Measurements from ENCODE around the gene CDPF1.
"Not testable (repeated sequence)": the region's sequence is repeated elsewhere in the genome, so short reads cannot be mapped to it uniquely, and the experiment has no call there.

Gene CDPF1

DNA sequence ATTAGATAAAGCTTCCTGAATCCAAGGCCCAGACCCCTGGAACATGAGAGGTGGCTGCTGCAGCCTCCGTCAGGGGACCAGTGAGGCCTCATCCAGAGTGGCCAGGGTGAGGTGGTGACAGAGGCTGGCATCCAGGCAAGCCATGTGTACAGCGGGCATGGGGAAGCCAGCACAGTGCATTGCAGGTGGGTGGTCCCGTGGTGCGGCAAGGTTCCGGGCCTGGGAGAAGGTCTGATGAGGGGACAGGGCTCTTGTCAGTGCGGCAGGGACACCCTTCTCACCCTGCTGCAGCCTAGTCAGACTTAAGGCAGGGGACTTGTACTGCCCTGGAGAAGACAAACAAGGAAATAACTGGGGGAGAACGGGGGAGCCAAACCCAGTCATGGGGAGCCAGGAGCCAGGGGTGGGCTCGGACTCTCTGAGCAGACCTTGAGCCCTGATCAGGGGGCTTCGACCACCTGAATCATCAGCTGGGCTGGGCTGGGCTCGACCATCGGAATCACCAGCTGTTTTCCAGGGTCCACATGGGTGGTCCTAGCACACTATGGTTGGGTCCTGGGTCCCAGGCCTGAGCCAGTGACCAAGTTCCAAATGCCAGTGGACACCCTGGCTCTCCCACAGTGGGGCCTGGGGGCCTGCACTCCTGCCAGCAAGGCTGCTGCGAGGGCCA lies 22.8 kb upstream of the CDPF1 start:
- TF ChIP-seq YY1 (IDR thresholded peaks at IDR 0.05; ENCODE audit: insufficient read depth, insufficient read length) (no peak), SUZ12 (IDR thresholded peaks at IDR 0.05; ENCODE audit: extremely low read depth, insufficient read depth, insufficient read length) (no peak)
- Histone ChIP-seq H3K4me3 (ENCODE audit: insufficient read length, low read depth) (no peak overlapping the region), H3K4me1 (ENCODE audit: insufficient read depth, insufficient read length) (peaks cover 2% of the 10 kb centered on the region), H3K9me3 (ENCODE audit: insufficient read depth, low read length) (peaks cover 8% of the 10 kb centered on the region; the same call in 1 of the 2 replicates), H3K27me3 (ENCODE audit: insufficient read depth, insufficient read length) (no peaks in the 10 kb centered on the region), H3K36me3 (ENCODE audit: insufficient read depth, insufficient read length, low read length) (peaks cover 55% of the 10 kb centered on the region), H3K9ac (ENCODE audit: insufficient read length, low read depth) (no peak overlapping the region)
- DNase-seq (ENCODE audit: low read depth, low spot score), result no peak

- Histone ChIP-seq H3K4me3 (ENCODE audit: insufficient read length, low read depth) (no peak overlapping the region), H3K4me1 (ENCODE audit: insufficient read depth, insufficient read length) (peaks cover 2% of the 10 kb centered on the region), H3K9ac (ENCODE audit: insufficient read length, low read depth) (no peak overlapping the region), H3K27me3 (ENCODE audit: insufficient read depth, insufficient read length) (peaks cover 2% of the 10 kb centered on the region), H3K36me3 (ENCODE audit: insufficient read depth, insufficient read length, low read length) (peaks cover 50% of the 10 kb centered on the region), H3K9me3 (ENCODE audit: insufficient read depth, low read length) (peaks cover 8% of the 10 kb centered on the region; the same call in 1 of the 2 replicates)
- no peak for TF ChIP-seq ZNF274 (IDR thresholded peaks at IDR 0.05; ENCODE audit: low read depth, low read length)
- TF ChIP-seq SUZ12 (IDR thresholded peaks at IDR 0.05; ENCODE audit: extremely low read depth, insufficient read depth, insufficient read length), result no peak
- no peak for TF ChIP-seq YY1 (IDR thresholded peaks at IDR 0.05; ENCODE audit: insufficient read depth, insufficient read length)
- no peak for DNase-seq (ENCODE audit: low read depth, low spot score)
Observed at GRCh38 chr22:46272196-46272595, 22.1 kb upstream of the CDPF1 start.

GRCh38 chr22:46269564-46269963 lies 19.5 kb upstream of the CDPF1 start:
- DNase-seq (ENCODE audit: low read depth, low spot score), result no peak
- peaks cover 13% of the 10 kb centered on the region; the same call in 1 of the 2 replicates for H3K9me3 ChIP-seq (ENCODE audit: insufficient read depth, low read length)
- peaks cover 15% of the 10 kb centered on the region for H3K27me3 ChIP-seq (ENCODE audit: insufficient read depth, insufficient read length)
- no peak for TF ChIP-seq YY1 (IDR thresholded peaks at IDR 0.05; ENCODE audit: insufficient read depth, insufficient read length)
- TF ChIP-seq ZNF274 (IDR thresholded peaks at IDR 0.05; ENCODE audit: low read depth, low read length), result no peak
- no peak for TF ChIP-seq SUZ12 (IDR thresholded peaks at IDR 0.05; ENCODE audit: extremely low read depth, insufficient read depth, insufficient read length)
- peaks cover 33% of the 10 kb centered on the region for H3K36me3 ChIP-seq (ENCODE audit: insufficient read depth, insufficient read length, low read length)
- peaks cover 2% of the 10 kb centered on the region for H3K4me1 ChIP-seq (ENCODE audit: insufficient read depth, insufficient read length)
- no peak overlapping the region for H3K4me3 ChIP-seq (ENCODE audit: insufficient read length, low read depth)
- no peak overlapping the region for H3K9ac ChIP-seq (ENCODE audit: insufficient read length, low read depth)

DNA sequence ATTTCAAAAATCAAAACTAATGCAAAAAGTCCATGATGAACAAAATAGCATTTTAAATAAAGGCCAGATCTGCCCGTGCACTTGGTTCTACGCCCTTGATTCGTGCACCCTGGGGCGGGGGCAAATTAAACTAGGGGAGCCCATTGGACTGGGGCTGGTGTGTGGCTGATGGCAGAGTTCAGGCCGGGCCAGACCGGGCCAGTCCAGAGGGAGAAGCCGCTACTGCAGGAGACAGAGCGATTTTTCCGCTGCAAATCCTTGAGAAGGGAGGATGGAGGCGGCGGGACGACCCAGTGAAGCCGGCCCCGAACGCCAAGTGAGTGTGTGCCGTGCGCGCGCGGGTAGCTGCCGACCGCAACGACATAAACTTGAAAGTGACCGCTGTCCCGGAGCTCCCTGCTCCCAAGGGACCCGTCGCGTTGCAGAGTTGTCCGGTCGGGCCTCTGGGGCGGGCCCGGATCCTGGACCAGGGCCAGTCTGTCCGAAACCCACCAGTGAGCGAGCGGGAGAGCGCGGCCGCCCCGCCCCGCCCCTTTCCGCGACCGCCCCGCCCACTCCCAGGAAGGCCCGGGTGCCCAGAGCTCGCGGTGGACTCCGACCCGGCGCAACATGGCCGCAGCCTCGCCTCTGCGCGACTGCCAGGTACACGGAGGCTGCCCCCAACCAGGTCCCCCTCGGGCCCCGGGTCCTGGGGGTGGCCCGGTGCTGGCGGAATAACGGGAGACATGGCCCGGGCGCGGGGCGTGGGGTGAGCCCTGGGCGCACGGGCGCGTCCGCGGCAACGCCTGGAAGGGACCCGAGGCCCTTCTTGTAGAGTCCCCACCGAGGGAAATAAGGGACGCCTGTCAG lies 17.6 kb upstream of the CDPF1 start, which contains the start of gene TTC38:
TSS of gene TTC38 (plus strand) at position 578 of the 849 bp plus-strand sequence. CDS start at position 610, 32 bp downstream.
- H3K4me3 ChIP-seq (ENCODE audit: insufficient read length, low read depth), result peak within 1 kb of the TSS; percentile 67
- TF ChIP-seq YY1 (IDR thresholded peaks at IDR 0.05; ENCODE audit: insufficient read depth, insufficient read length), result no peak
- no peak for TF ChIP-seq SUZ12 (IDR thresholded peaks at IDR 0.05; ENCODE audit: extremely low read depth, insufficient read depth, insufficient read length)
- TF ChIP-seq ZNF274 (IDR thresholded peaks at IDR 0.05; ENCODE audit: low read depth, low read length), result no peak
- peak; percentile 25 for DNase-seq (ENCODE audit: low read depth, low spot score)
- H3K9ac ChIP-seq (ENCODE audit: insufficient read length, low read depth), result peak within 1 kb of the TSS; percentile 72
- peaks cover 24% of the 10 kb centered on the region; the same call in 1 of the 2 replicates for H3K9me3 ChIP-seq (ENCODE audit: insufficient read depth, low read length)
- H3K4me1 ChIP-seq (ENCODE audit: insufficient read depth, insufficient read length), result peaks cover 2% of the 10 kb centered on the region
- peaks cover 15% of the 10 kb centered on the region for H3K36me3 ChIP-seq (ENCODE audit: insufficient read depth, insufficient read length, low read length)
- peaks cover 28% of the 10 kb centered on the region for H3K27me3 ChIP-seq (ENCODE audit: insufficient read depth, insufficient read length)

DNA sequence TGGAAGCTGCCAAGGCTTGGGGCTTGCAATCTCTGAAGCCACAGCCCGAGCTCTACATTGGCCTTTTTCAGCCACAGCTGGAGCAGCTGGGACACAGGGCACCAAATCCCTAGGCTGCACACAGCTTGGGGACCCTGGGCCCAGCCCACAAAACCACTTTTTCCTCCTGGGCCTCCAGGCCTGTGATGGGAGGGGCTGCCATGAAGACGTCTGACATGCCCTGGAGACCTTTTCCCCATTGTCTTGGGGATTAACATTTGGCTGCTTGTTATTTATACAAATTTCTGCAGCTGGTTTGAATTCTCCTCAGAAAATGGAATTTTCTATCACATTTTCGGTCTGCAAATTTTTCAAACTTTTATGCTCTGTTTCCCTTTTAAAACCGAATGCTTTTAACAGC lies 15.5 kb upstream of the CDPF1 start:
- H3K9ac ChIP-seq (ENCODE audit: insufficient read length, low read depth); DNase-seq (ENCODE audit: low read depth, low spot score); H3K4me1 ChIP-seq (ENCODE audit: insufficient read depth, insufficient read length); H3K4me3 ChIP-seq (ENCODE audit: insufficient read length, low read depth); H3K36me3 ChIP-seq (ENCODE audit: insufficient read depth, insufficient read length, low read length): not testable (repeated sequence)
- H3K9me3 ChIP-seq (ENCODE audit: insufficient read depth, low read length), result peaks cover 27% of the 10 kb centered on the region; the same call in 1 of the 2 replicates
- peaks cover 45% of the 10 kb centered on the region for H3K27me3 ChIP-seq (ENCODE audit: insufficient read depth, insufficient read length)

DNA sequence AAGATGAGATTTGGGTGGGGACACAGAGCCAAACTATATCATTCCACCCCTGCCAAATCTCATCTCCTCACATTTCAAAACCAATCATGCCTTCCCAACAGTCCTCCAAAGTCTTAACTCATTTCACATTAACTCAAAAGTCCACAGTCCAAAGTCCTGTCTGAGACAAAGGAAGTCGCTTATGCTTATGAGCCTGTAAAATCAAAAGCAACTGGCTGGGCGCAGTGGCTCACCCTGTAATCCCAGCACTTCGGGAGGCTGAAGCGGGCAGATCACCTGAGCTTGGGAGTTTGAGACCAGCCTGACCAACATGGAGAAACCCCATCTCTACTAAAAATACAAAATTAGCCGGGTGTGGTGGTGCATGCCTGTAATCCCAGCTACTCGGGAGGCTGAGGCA lies 14.4 kb upstream of the CDPF1 start:
- H3K4me1 ChIP-seq (ENCODE audit: insufficient read depth, insufficient read length); H3K4me3 ChIP-seq (ENCODE audit: insufficient read length, low read depth); DNase-seq (ENCODE audit: low read depth, low spot score); H3K36me3 ChIP-seq (ENCODE audit: insufficient read depth, insufficient read length, low read length); H3K9ac ChIP-seq (ENCODE audit: insufficient read length, low read depth): not testable (repeated sequence)
- Histone ChIP-seq H3K27me3 (ENCODE audit: insufficient read depth, insufficient read length) (peaks cover 55% of the 10 kb centered on the region), H3K9me3 (ENCODE audit: insufficient read depth, low read length) (peaks cover 27% of the 10 kb centered on the region; the same call in 1 of the 2 replicates)

DNA sequence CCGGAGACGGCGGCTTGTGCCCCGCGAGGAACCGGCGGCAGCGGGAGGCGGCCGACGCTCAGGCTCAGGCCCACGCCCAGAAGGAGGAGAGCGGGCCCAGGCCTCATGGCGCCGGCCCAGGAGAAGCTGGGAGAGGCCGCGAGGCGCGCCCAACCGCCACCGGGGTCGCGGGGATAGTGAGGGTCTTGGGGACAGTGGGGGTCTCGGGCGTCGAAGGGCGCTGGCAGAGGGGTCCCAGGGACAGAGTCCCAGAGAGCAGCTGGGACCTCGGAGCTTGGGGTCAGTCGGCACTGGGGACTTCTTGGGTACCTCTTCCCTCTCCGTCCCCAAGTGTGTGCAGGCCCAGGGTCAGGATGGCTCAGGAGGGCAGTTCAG lies 13.1 kb upstream of the CDPF1 start, which contains the start of gene PKDREJ:
TSS of gene PKDREJ (minus strand) at position 128 of the 375 bp plus-strand sequence. CDS start at position 107, 21 bp downstream.
- Histone ChIP-seq H3K9me3 (ENCODE audit: insufficient read depth, low read length) (peaks cover 27% of the 10 kb centered on the region; the same call in 1 of the 2 replicates), H3K4me3 (ENCODE audit: insufficient read length, low read depth) (peak within 1 kb of the TSS; percentile 32), H3K27me3 (ENCODE audit: insufficient read depth, insufficient read length) (peaks cover 56% of the 10 kb centered on the region), H3K9ac (ENCODE audit: insufficient read length, low read depth) (peak within 1 kb of the TSS; percentile 61), H3K36me3 (ENCODE audit: insufficient read depth, insufficient read length, low read length) (no peaks in the 10 kb centered on the region), H3K4me1 (ENCODE audit: insufficient read depth, insufficient read length) (no peaks in the 10 kb centered on the region)
- no peak for DNase-seq (ENCODE audit: low read depth, low spot score)
- TF ChIP-seq ZNF274 (IDR thresholded peaks at IDR 0.05; ENCODE audit: low read depth, low read length) (no peak), YY1 (IDR thresholded peaks at IDR 0.05; ENCODE audit: insufficient read depth, insufficient read length) (no peak), SUZ12 (IDR thresholded peaks at IDR 0.05; ENCODE audit: extremely low read depth, insufficient read depth, insufficient read length) (no peak)
